GM12873 (cell line): ENCODE data around the gene ARFRP1.
A peak's percentile ranks its signal among the peaks of the same experiment; 100 is the strongest.

Source experiments
- TF ChIP-seq, protein P1 (sequence below): IDR thresholded peaks from 2 replicates; pipeline ENCODE4 v1.5.1; 2012; ENCODE audit warnings: low read depth, mild to moderate bottlenecking, moderate library complexity, low read length, control low read depth; ENCODE audit not compliant: insufficient read depth; ENCODE audit errors: missing control alignments

Gene ARFRP1

DNA sequence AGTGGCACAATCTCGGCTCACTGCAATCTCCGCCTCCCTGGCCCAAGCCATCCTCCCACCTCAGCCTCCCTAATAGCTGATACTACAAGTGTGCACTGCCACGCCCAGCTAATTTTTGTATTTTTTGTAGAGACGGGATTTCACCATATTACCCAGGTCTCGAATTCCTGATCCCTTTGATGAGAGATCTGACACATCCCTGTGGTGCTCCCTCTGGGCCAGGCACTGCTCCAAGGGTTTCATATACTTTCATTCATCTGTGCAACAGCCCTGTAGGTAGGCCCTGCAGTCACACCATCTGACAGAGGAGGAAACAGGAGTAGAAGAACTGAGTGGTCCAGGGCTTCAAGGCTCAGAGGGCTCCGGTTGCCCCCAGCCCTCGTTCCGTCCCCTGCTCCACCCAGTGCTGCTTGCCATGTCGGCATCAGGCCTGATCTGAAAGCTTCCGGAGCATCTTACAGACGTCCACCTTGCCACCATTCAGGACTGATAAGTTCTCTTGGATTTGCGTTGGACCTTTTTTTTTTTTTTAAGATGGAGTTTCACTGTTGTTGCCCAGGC is 3.4 kb upstream of the ARFRP1 start:
- TF ChIP-seq, protein P1, sequence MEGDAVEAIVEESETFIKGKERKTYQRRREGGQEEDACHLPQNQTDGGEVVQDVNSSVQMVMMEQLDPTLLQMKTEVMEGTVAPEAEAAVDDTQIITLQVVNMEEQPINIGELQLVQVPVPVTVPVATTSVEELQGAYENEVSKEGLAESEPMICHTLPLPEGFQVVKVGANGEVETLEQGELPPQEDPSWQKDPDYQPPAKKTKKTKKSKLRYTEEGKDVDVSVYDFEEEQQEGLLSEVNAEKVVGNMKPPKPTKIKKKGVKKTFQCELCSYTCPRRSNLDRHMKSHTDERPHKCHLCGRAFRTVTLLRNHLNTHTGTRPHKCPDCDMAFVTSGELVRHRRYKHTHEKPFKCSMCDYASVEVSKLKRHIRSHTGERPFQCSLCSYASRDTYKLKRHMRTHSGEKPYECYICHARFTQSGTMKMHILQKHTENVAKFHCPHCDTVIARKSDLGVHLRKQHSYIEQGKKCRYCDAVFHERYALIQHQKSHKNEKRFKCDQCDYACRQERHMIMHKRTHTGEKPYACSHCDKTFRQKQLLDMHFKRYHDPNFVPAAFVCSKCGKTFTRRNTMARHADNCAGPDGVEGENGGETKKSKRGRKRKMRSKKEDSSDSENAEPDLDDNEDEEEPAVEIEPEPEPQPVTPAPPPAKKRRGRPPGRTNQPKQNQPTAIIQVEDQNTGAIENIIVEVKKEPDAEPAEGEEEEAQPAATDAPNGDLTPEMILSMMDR: no peak

DNA sequence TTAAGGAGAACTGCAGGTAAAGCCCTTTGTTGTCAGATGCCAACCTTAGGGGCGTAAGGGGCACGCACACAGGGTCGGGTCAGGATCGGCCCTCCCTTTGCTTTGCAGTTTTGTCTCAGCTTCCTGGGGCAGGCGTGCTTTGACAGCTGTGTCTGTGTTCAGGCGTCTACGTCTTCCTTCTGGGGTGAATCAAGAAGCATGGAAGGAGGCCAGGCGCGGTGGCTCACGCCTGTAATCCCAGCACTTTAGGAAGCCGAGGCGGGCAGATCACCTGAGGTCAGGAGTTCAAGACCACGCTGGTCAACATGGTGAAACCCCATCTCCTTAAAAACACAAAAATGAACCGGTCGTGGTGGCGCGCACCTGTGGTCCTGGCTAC is 1.4 kb upstream of the ARFRP1 start:
- TF ChIP-seq, protein P1: no peak

DNA sequence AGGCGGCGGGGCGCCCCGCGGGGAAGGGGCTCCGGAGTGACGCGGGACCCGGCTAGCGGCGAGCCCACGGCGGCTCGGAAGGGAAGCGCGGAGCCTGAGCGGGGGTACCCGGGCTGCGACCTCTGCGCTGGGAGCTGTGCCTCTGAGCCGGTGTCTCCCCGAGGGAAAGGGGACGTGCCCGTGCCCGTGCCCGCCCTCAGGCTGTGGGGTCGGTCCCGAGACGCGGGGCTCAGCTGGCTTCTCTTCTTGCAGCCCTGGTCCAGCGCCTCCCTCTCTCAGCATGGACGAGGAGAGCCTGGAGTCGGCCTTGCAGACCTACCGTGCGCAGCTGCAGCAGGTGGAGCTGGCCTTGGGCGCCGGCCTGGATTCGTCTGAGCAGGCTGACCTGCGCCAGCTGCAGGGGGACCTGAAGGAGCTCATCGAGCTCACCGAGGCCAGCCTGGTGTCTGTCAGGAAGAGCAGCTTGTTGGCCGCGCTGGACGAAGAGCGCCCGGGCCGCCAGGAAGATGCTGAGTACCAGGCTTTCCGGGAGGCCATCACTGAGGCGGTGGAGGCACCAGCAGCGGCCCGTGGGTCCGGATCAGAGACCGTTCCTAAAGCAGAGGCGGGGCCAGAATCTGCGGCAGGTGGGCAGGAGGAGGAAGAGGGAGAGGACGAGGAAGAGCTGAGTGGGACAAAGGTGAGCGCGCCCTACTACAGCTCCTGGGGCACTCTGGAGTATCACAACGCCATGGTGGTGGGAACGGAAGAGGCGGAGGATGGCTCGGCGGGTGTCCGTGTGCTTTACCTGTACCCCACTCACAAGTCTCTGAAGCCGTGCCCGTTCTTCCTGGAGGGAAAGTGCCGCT is 749 bp upstream of the ARFRP1 start:
- TF ChIP-seq, protein P1: no peak

DNA sequence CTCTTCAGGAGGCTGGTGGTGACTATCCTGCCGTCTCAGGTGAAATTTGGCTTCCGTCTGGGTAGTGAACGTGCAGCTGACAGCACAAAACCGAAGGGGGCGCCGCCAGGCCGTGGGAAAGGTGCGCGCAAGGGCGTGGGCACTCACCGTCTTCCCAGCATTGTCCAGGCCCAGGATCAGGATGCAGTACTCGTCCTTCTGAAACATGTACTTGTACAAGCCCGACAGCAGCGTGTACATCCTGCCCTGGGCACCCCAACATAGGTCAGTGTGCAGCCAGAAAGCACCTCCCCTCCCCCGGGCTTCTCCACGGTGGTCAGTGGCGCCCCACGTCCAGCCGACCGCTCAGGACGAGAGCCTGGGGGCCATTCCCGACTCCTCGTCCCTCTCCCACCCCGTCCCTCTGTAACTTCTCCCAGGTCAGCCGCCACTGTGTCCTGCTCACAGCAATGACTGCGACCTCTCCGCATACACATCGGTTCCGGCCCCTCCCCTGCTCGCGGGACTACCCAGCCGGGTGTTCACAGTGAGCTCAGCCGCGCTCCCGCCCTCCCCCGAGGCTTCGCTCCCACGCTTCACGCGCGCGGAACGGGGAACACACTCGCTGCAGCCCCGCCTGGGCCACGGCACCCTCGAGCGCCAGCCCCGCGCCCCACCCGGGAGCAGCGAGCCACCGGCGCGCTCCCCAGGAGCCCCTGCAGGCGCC is 771 bp downstream of the ARFRP1 start:
- TF ChIP-seq, protein P1: peak; percentile 87

DNA sequence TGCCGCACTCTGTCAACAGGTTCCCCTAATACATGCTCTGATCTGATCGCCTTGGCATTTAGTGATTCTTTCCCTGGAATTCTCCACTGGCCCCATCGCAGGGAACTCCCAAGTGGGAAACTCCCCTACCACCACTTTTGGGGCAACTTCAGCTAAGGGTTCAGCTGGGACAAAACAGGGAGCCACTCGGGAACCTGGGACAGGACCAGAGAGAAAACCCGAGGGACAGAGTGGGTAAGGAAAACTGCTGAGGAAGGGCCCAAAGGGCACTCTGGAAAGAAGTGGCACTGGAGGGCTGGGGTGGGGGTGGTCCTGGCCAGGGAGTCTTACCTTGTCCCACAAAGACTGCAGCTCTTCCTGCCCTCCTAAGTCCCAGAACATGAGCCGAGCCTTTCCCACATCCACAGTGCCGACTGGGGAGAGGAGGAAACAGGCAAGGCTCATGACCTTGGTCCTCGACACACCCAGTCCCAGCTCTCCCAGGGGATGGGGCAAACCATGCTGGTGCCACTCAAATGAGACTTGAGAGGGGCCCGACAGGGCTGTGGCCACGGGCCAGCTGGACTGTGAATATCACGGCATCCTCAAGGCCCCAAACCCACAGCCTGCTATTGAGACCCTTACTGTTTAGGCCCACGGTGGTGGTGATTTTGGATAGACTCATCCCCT is 1.6 kb downstream of the ARFRP1 start:
- TF ChIP-seq, protein P1: no peak

DNA sequence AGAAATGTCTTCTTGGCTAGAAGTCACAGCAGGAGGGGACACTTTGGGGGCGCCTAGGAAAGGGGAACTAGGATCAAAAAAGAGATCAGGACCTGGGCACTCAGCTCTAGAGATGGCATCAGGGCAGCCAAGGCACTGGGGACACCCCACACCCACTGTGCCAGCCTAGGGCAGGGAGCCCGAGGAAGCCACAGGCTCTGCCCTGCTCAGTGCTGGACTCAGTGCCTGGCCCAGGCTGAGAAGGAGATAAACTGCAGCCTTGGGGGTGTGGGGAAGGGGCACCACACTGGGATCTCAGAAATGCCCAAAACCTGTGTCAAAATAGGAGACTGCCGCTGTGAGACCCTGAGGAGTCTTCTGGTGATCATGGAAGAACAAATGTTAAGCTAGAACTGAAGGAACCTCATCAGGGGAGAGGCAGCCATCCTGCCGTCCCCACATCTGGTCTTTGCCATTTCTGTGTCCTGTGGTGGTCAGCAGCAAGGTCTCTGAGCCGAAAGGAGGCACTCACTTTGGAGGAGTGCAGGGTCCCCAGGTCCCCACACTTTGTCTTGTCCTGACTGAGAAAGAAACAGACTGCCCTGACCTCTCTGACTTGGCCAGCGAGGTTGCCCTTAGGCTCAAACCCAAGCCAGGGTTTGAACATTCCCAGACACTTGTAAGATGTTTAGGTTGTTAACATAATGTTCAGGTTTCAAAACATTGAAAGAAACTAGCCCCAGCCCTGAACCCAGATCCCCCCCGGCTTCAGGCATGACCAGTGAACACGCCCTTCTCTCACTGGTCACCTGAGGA is 2.3 kb downstream of the ARFRP1 start:
- TF ChIP-seq, protein P1: no peak
